Activated CD8-positive, alpha-beta T cell treated with anti-CD3 and anti-CD28 coated beads for 36 hours (primary cell): ENCODE data around the gene PRKD1. TPM values are rescaled to one million over a fixed set of nuclear protein-coding genes. Genes with fewer than 3 reads are reported as not detected.

Source experiments
- ATAC-seq: fragments of 200-7000 bp; cut with Tn5 transposase; one replicate; pipeline ENCODE4 v1.10.0; 2021; ENCODE audit warnings: mild to moderate bottlenecking, moderate library complexity
- CTCF ChIA-PET: fragments of 350-600 bp; sonication (Branson Sonifier 250); formaldehyde crosslinking; loops from one replicate; lab custom pipeline; 2021; ENCODE audit warnings: antibody characterized with exemption; lab: Charles Lee
- POLR2A ChIA-PET: fragments of 350-600 bp; sonication (Branson Sonifier 250); formaldehyde crosslinking; loops from one replicate; lab custom pipeline; 2021; ENCODE audit warnings: antibody characterized with exemption; lab: Charles Lee
- DNase-seq: peaks from one replicate; pipeline ENCODE4 v3.0.0-alpha.2; 2020
- H3K27ac Mint-ChIP-seq: one replicate; pipeline ENCODE4 v1.8.0; 2021; ENCODE audit warnings: mild to moderate bottlenecking, mixed read lengths
- H3K27me3 Mint-ChIP-seq: one replicate; pipeline ENCODE4 v1.8.0; 2021; ENCODE audit warnings: mixed read lengths
- H3K36me3 Mint-ChIP-seq: one replicate; pipeline ENCODE4 v1.8.0; 2021; ENCODE audit warnings: low read depth, mixed read lengths
- H3K4me1 Mint-ChIP-seq: one replicate; pipeline ENCODE4 v1.8.0; 2021; ENCODE audit warnings: low read depth, mixed read lengths
- H3K4me3 Mint-ChIP-seq: one replicate; pipeline ENCODE4 v1.8.0; 2021; ENCODE audit warnings: mild to moderate bottlenecking, moderate library complexity, mixed read lengths
- H3K9me3 Mint-ChIP-seq: one replicate; pipeline ENCODE4 v1.8.0; 2021; ENCODE audit warnings: mixed read lengths
- intact Hi-C: fragments of 100-400 bp; cut with micrococcal nuclease; formaldehyde crosslinking; loops from one replicate; pipeline ENCODE4 v1.10.0; 2022
- total RNA-seq, 2 experiments: library from RNA; stranded (reverse); gene quantifications; one replicate each; pipeline ENCODE4 v1.2.3, GENCODE V29; 2021
- TF ChIP-seq, protein P1 (sequence below): fragments of 200-600 bp; IDR thresholded peaks from one replicate; pipeline ENCODE4 v1.8.0; 2022; ENCODE audit warnings: antibody characterized with exemption, mild to moderate bottlenecking

PRKD1 gene
- total RNA-seq, 2 experiments from 2014 or later: not detected

DNA sequence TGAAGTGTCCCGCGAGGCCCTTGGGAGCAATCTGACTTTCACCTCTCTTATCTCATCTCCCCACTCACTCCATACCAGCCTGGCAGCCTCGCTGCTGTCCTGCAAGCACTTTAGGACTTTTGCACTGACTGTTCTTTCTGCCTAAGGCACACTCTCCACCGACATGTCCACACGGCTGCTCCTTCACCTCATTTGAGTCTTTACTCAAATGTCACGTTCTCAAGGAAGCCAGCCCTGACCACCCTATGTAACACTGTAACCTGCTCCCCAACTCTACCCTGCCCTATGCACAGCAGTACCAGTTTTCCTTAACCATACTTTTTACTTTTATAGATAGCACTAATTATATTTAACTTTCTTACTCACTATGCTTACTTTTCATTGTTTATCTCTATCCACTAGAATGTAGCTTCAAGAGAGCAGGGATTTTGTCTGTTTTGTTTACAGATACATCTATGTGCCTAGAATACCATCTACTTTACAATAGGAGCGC, 32.0 kb downstream of the PRKD1 start:
- DNase-seq: no peak

DNA sequence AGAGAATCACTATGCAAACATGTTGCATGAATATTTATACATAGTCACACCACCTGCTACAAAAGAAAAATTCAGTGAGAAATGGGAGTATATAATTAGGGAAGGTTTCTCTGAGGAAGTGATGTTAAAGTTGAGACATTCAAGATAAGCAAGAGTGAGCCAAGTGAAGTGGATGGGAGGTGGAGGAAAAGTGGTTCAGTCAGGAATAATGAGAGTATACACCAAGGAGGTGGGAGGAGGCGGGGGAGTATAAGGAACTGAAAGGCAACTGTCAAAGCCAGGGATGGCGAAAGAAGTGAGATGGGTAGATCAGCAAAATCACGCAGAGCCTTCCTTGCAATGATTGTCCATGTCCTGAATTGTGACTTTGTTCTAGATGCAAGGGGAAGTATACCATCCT, 33.7 kb downstream of the PRKD1 start:
- no peak overlapping the region for H3K4me3 Mint-ChIP-seq
- ATAC-seq (no peak), DNase-seq (no peak)
- POLR2A ChIA-PET: no interaction called here
- no peaks in the 10 kb centered on the region for H3K27me3 Mint-ChIP-seq
- intact Hi-C loops: no loop called here
- H3K9me3 Mint-ChIP-seq: peaks cover 1% of the 10 kb centered on the region
- no peak overlapping the region for H3K27ac Mint-ChIP-seq
- TF ChIP-seq, protein P1, sequence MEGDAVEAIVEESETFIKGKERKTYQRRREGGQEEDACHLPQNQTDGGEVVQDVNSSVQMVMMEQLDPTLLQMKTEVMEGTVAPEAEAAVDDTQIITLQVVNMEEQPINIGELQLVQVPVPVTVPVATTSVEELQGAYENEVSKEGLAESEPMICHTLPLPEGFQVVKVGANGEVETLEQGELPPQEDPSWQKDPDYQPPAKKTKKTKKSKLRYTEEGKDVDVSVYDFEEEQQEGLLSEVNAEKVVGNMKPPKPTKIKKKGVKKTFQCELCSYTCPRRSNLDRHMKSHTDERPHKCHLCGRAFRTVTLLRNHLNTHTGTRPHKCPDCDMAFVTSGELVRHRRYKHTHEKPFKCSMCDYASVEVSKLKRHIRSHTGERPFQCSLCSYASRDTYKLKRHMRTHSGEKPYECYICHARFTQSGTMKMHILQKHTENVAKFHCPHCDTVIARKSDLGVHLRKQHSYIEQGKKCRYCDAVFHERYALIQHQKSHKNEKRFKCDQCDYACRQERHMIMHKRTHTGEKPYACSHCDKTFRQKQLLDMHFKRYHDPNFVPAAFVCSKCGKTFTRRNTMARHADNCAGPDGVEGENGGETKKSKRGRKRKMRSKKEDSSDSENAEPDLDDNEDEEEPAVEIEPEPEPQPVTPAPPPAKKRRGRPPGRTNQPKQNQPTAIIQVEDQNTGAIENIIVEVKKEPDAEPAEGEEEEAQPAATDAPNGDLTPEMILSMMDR: no peak
- CTCF ChIA-PET: no interaction called here
- H3K36me3 Mint-ChIP-seq: no peaks in the 10 kb centered on the region
- H3K4me1 Mint-ChIP-seq: no peaks in the 10 kb centered on the region

More for the DNA sequence above, 32.0 kb downstream of the PRKD1 start:
- Mint-ChIP-seq H3K27me3 (peaks cover 1% of the 10 kb centered on the region), H3K4me1 (no peaks in the 10 kb centered on the region), H3K4me3 (no peak overlapping the region), H3K27ac (no peak overlapping the region), H3K9me3 (peaks cover 1% of the 10 kb centered on the region), H3K36me3 (no peaks in the 10 kb centered on the region)
- CTCF ChIA-PET: no interaction called here
- ATAC-seq: no peak
- intact Hi-C loops: no loop called here
- TF ChIP-seq, protein P1: no peak
- POLR2A ChIA-PET: interaction anchor here (0.6 kb wide), 1 partner anchor 15 kb away, joined by 3 read pairs; no protein-coding TSS in a partner anchor

DNA sequence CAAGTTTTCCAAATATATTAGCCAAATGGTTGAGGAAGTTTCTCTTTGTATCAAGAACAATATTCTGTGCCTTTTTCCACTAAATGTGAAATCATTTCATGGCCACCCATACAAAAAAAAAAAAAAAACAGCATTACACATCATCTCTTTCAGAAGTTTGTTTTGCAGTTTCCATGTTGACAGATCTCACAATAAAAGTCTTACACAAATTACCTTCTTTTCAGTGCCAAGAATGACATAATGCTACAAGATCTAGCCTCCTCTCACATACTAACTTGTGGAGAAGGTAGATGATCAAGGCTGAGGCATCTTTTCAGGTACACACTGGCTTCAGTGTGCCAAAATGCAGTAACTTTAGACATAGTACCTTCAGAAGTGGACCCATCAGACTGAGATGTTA, 35.3 kb downstream of the PRKD1 start:
- ChIA-PET CTCF (no interaction called here), POLR2A (no interaction called here)
- intact Hi-C loops: no loop called here
- Mint-ChIP-seq H3K27ac (no peak overlapping the region), H3K4me1 (no peaks in the 10 kb centered on the region), H3K9me3 (peaks cover 1% of the 10 kb centered on the region), H3K27me3 (no peaks in the 10 kb centered on the region), H3K36me3 (no peaks in the 10 kb centered on the region), H3K4me3 (no peak overlapping the region)
- no peak for ATAC-seq
- TF ChIP-seq, protein P1: no peak
- DNase-seq: no peak

DNA sequence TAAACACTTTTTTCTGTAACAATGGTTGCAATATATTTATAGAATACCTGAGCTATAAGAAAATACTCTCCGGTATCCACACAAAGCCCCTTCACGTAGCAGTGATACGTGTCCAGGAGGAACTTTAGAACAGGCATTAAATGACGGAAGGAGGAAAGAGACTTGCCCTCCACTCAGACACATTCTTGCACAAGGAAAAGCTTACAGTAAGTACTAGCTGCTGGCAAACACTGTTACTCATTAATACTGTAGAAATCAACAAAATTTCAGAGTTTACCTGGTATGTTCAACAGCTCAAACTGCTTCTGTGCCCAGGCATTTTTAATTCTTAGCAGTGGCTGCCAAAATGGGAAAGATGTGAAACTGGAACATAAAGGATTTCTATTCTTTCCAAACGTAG, 41.7 kb downstream of the PRKD1 start:
- peaks cover 3% of the 10 kb centered on the region for H3K9me3 Mint-ChIP-seq
- no peak overlapping the region for H3K27ac Mint-ChIP-seq
- H3K27me3 Mint-ChIP-seq: no peaks in the 10 kb centered on the region
- no peaks in the 10 kb centered on the region for H3K36me3 Mint-ChIP-seq
- no peak for ATAC-seq
- no peak for DNase-seq
- POLR2A ChIA-PET: no interaction called here
- H3K4me1 Mint-ChIP-seq: no peaks in the 10 kb centered on the region
- TF ChIP-seq, protein P1: no peak
- intact Hi-C loops: no loop called here
- CTCF ChIA-PET: no interaction called here
- no peak overlapping the region for H3K4me3 Mint-ChIP-seq

DNA sequence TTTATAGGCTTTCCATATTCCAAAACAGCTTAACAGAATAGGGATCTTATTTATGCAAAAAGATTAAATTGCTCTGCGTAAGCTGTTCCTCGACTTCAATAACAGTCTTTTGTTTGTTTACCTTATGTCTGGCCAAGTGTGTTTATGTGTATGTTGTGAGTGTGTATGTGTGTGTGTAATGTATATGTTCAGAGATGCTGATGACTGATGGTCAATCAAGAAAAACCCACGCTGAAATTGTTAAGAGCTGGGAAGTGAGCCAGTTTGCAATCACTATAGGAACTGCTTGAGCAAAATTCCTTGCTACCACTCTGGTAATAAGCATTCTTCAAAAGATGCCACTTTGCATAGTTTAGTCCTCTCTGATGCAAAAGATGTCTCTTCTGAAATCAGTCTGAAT, 59.6 kb downstream of the PRKD1 start:
- no peaks in the 10 kb centered on the region for H3K4me1 Mint-ChIP-seq
- peaks cover 2% of the 10 kb centered on the region for H3K9me3 Mint-ChIP-seq
- CTCF ChIA-PET: no interaction called here
- H3K27me3 Mint-ChIP-seq: no peaks in the 10 kb centered on the region
- no peak for ATAC-seq
- H3K36me3 Mint-ChIP-seq: no peaks in the 10 kb centered on the region
- TF ChIP-seq, protein P1: no peak
- no peak for DNase-seq
- intact Hi-C loops: no loop called here
- H3K27ac Mint-ChIP-seq: no peak overlapping the region
- POLR2A ChIA-PET: no interaction called here
- H3K4me3 Mint-ChIP-seq: no peak overlapping the region
